Hepatocyte (in vitro differentiated cells): ENCODE measurements around the gene MMS19. TPM values are rescaled to one million over a fixed set of nuclear protein-coding genes. Genes with fewer than 3 reads are reported as not detected.
"Not testable (repeated sequence)": the region's sequence is repeated elsewhere in the genome, so short reads cannot be mapped to it uniquely, and the experiment has no call there.

Experiments used
- DNase-seq: peaks from one replicate; pipeline ENCODE4 v3.0.0-alpha.2; 2016; ENCODE audit warnings: low spot score
- H2AFZ ChIP-seq: fragments of 200-600 bp; sonication (generic); 2 replicates; pipeline ENCODE4 v1.6.0; 2016; ENCODE audit warnings: antibody characterized with exemption, mild to moderate bottlenecking
- H3K27ac ChIP-seq: fragments of 200-600 bp; sonication (generic); 2 replicates; pipeline ENCODE4 v1.5.1; 2016; ENCODE audit warnings: mild to moderate bottlenecking
- H3K27me3 ChIP-seq: fragments of 200-600 bp; sonication (generic); 2 replicates; pipeline ENCODE4 v1.6.1; 2016
- H3K36me3 ChIP-seq: fragments of 200-600 bp; sonication (generic); replicated peaks from 2 replicates; pipeline ENCODE4 v1.5.1; 2016; ENCODE audit warnings: low read depth; ENCODE audit not compliant: insufficient read depth
- H3K4me1 ChIP-seq: fragments of 200-600 bp; sonication (generic); 2 replicates; pipeline ENCODE4 v1.5.1; 2016; ENCODE audit warnings: mild to moderate bottlenecking, moderate library complexity; ENCODE audit not compliant: insufficient read depth
- H3K4me2 ChIP-seq: fragments of 200-600 bp; sonication (generic); 2 replicates; pipeline ENCODE4 v1.6.0; 2016
- H3K4me3 ChIP-seq: fragments of 200-600 bp; sonication (generic); 2 replicates; pipeline ENCODE4 v1.5.1; 2016; ENCODE audit warnings: mild to moderate bottlenecking
- H3K79me2 ChIP-seq: fragments of 200-600 bp; sonication (generic); 2 replicates; pipeline ENCODE4 v1.6.0; 2017; ENCODE audit warnings: mild to moderate bottlenecking
- H3K9me2 ChIP-seq: fragments of 200-600 bp; sonication (generic); replicated peaks from 2 replicates; pipeline ENCODE4 v1.6.0; 2017; ENCODE audit warnings: mild to moderate bottlenecking; ENCODE audit not compliant: insufficient read depth
- H3K9me3 ChIP-seq: fragments of 200-600 bp; sonication (generic); 2 replicates; pipeline ENCODE4 v1.5.1; 2016; ENCODE audit warnings: low read depth, mild to moderate bottlenecking
- H4K20me1 ChIP-seq: fragments of 200-600 bp; sonication (generic); 2 replicates; pipeline ENCODE4 v1.6.0; 2016; ENCODE audit warnings: mild to moderate bottlenecking; ENCODE audit not compliant: insufficient read depth, poor library complexity, severe bottlenecking
- CTCF ChIP-seq: fragments of 200-600 bp; sonication (generic); IDR thresholded peaks from 2 replicates; pipeline ENCODE4 v1.5.1; 2016; ENCODE audit warnings: antibody characterized with exemption, mild to moderate bottlenecking; ENCODE audit not compliant: poor library complexity
- EZH2 ChIP-seq: fragments of 200-600 bp; sonication (generic); IDR thresholded peaks from 2 replicates; pipeline ENCODE4 v1.6.1; 2016; ENCODE audit warnings: antibody characterized with exemption, mild to moderate bottlenecking, borderline replicate concordance
- EZH2phosphoT487 ChIP-seq: fragments of 200-600 bp; sonication (generic); IDR thresholded peaks from one replicate; pipeline ENCODE4 v1.6.1; 2018; ENCODE audit warnings: antibody characterized with exemption, mild to moderate bottlenecking, low read depth, moderate library complexity; ENCODE audit not compliant: unreplicated experiment, severe bottlenecking
- WGBS: methylation state at CpG from one replicate; pipeline ENCODE4 v1.1.6; 2016; ENCODE audit warnings: low lambda C conversion rate; ENCODE audit errors: missing lambda C conversion rate; 5-methylcytosine and 5-hydroxymethylcytosine counted together
- polyA plus RNA-seq: library from polyadenylated mRNA; unstranded; fragments of >200 nt; fragmentation: Nextera tagmentation; extraction: Ambion mirVana; gene quantifications from 2 replicates; pipeline ENCODE4 v1.2.1, GENCODE V29; 2016
- total RNA-seq: library from RNA; depleted of rRNA; stranded (reverse); fragments of >200 nt; gene quantifications from 2 replicates; pipeline ENCODE4 v1.2.3, GENCODE V29; 2014

The MMS19 gene
- total and polyA plus RNA-seq, 2 experiments from 2014 or later, result 58.4 to 68.6 TPM

GRCh38 chr10:97425964-97426775 is 72.1 kb downstream of the MMS19 start, which contains the start of gene PGAM1:
PGAM1 (plus strand) TSS chr10:97426191; CDS start chr10:97426308, 117 bp downstream.
- peak within 1 kb of the TSS; percentile 91 for H3K4me3 ChIP-seq
- H3K27ac ChIP-seq, result peak within 1 kb of the TSS; percentile 94
- peaks cover 41% of the 10 kb centered on the region for H3K79me2 ChIP-seq
- H3K27me3 ChIP-seq, result no peaks in the 10 kb centered on the region
- WGBS, result under 1% methylated on average over 72 of the region's 90 CpGs
- peak; percentile 88 for TF ChIP-seq CTCF
- TF ChIP-seq EZH2phosphoT487, result no peak
- no peak for TF ChIP-seq EZH2
- no peaks in the 10 kb centered on the region for H3K9me2 ChIP-seq
- peaks cover 14% of the 10 kb centered on the region for H4K20me1 ChIP-seq
- H2AFZ ChIP-seq, result peak within 1 kb of the TSS; percentile 96
- peak within 1 kb of the TSS; percentile 90 for H3K4me2 ChIP-seq
- DNase-seq, result peak; percentile 97
- H3K9me3 ChIP-seq, result no peaks in the 10 kb centered on the region
- H3K36me3 ChIP-seq, result no peaks in the 10 kb centered on the region
- H3K4me1 ChIP-seq, result peaks cover 16% of the 10 kb centered on the region

- not testable (repeated sequence) for H3K27ac ChIP-seq, H3K4me3 ChIP-seq, DNase-seq, H3K36me3 ChIP-seq, H3K9me3 ChIP-seq, H3K9me2 ChIP-seq, H3K27me3 ChIP-seq, H3K4me2 ChIP-seq, H2AFZ ChIP-seq
- Histone ChIP-seq H3K79me2 (peaks cover 24% of the 10 kb centered on the region), H3K4me1 (peaks cover 15% of the 10 kb centered on the region), H4K20me1 (peaks cover 12% of the 10 kb centered on the region)
- 94% methylated on average over 8 of the region's 8 CpGs for WGBS
Observed at GRCh38 chr10:97423757-97424098, 74.5 kb downstream of the MMS19 start.

GRCh38 chr10:97416565-97416964 is 81.7 kb downstream of the MMS19 start:
- Histone ChIP-seq H3K27ac (no peak overlapping the region), H3K9me3 (no peaks in the 10 kb centered on the region), H3K79me2 (no peaks in the 10 kb centered on the region), H3K9me2 (no peaks in the 10 kb centered on the region), H3K36me3 (no peaks in the 10 kb centered on the region), H3K4me3 (no peak overlapping the region), H4K20me1 (no peaks in the 10 kb centered on the region), H2AFZ (no peak overlapping the region), H3K4me2 (no peak overlapping the region), H3K27me3 (no peaks in the 10 kb centered on the region), H3K4me1 (no peaks in the 10 kb centered on the region)
- TF ChIP-seq CTCF (no peak), EZH2phosphoT487 (no peak), EZH2 (no peak)
- no peak for DNase-seq
- 87% methylated on average over 6 of the region's 6 CpGs for WGBS

GRCh38 chr10:97412891-97413304 is 85.3 kb downstream of the MMS19 start:
- TF ChIP-seq CTCF (no peak), EZH2phosphoT487 (no peak), EZH2 (no peak)
- no peak overlapping the region for H3K27ac ChIP-seq
- H2AFZ ChIP-seq, result no peak overlapping the region
- H3K4me2 ChIP-seq, result no peak overlapping the region
- no peak for DNase-seq
- no peaks in the 10 kb centered on the region for H3K36me3 ChIP-seq
- no peaks in the 10 kb centered on the region for H3K4me1 ChIP-seq
- H3K4me3 ChIP-seq, result no peak overlapping the region
- H4K20me1 ChIP-seq, result no peaks in the 10 kb centered on the region
- no peaks in the 10 kb centered on the region for H3K9me2 ChIP-seq
- H3K27me3 ChIP-seq, result no peaks in the 10 kb centered on the region
- no peaks in the 10 kb centered on the region for H3K79me2 ChIP-seq
- WGBS, result 90% methylated on average over 10 of the region's 10 CpGs
- no peaks in the 10 kb centered on the region for H3K9me3 ChIP-seq
